Ectodermal cell (in vitro differentiated cells): ENCODE measurements around the gene TMEM242. TPM values are rescaled to one million over a fixed set of nuclear protein-coding genes. Genes with fewer than 3 reads are reported as not detected.

Source experiments
- H3K27ac ChIP-seq: 2 replicates; pipeline ENCODE4 v1.7.0; 2013; ENCODE audit warnings: mild to moderate bottlenecking, low read depth, low read length; ENCODE audit not compliant: insufficient read depth, poor library complexity, severe bottlenecking
- H3K27me3 ChIP-seq: 2 replicates; pipeline ENCODE4 v1.7.0; 2013; ENCODE audit warnings: mild to moderate bottlenecking, low read length; ENCODE audit not compliant: insufficient read depth, control insufficient read depth, poor library complexity, severe bottlenecking
- H3K36me3 ChIP-seq: one replicate; pipeline ENCODE4 v1.7.0; 2013; ENCODE audit warnings: low read length; ENCODE audit not compliant: control insufficient read depth, insufficient read depth
- H3K4me1 ChIP-seq: one replicate; pipeline ENCODE4 v1.7.0; 2013; ENCODE audit warnings: low read length; ENCODE audit not compliant: control insufficient read depth, insufficient read depth
- H3K4me3 ChIP-seq: 2 replicates; pipeline ENCODE4 v1.7.0; 2013; ENCODE audit warnings: low read depth, low read length, control low read depth; ENCODE audit not compliant: insufficient read depth
- H3K9me3 ChIP-seq: 2 replicates; pipeline ENCODE4 v1.7.0; 2013; ENCODE audit warnings: mild to moderate bottlenecking, low read length, moderate library complexity; ENCODE audit not compliant: control insufficient read depth
- WGBS, 2 experiments: methylation state at CpG; one replicate each; pipeline ENCODE4 v1.1.7; 2013; ENCODE audit warnings: missing lambda C conversion rate in 2 of 2; 5-methylcytosine and 5-hydroxymethylcytosine counted together
- polyA plus RNA-seq, 4 experiments: library from polyadenylated mRNA; stranded (reverse); fragments of 50-300 nt; gene quantifications; one replicate each; pipeline ENCODE4 v1.2.3, GENCODE V29; 2013

Gene TMEM242
- 10.2 TPM for polyA plus RNA-seq (2013, experiment 1 of 4)
- 13.2 TPM for polyA plus RNA-seq (2013, experiment 2 of 4)
- polyA plus RNA-seq (2013, experiment 3 of 4): 8.9 TPM
- polyA plus RNA-seq (2013, experiment 4 of 4): 10.7 TPM

DNA sequence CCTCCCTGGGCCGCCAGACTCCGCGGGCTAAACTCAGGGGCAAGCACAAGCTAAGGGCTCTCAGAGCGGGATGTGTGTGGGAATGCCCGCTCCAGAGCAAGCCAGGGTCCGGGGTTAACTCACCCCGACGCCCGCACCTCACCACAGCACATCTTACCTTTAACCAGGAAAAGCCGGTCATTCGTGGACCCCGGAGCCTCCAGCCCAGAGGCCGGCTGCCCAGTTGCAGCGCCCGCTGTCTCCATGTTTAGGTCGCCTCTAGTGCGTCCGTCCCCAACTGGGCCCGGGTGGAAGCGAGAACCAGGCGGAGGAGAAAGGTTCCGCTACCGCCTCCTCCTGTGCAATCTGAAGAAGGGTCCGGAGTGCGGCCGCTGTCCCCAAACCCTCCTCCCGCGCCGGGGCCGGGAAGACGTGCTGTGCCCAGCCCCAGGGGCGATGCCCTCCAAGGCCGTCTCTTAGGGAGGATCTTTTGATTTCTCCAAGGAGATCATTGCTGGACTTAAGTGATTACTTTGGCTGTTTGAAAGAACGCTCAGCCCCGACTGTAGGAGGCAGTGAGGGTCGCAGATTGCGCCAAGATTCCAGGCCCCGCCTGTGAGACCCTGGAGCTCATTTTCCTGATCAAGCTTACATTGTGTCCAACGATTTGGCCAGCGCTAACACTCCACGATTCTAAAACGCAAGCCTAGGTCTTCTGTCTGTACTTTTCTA, at the start of gene TMEM242:
Gene TMEM242 (minus strand): TSS at position 265 of the 711 bp plus-strand sequence. CDS start 20 bp downstream, at position 245.
- Histone ChIP-seq H3K27me3 (peaks cover 17% of the 10 kb centered on the region), H3K4me3 (peak within 1 kb of the TSS; percentile 96), H3K36me3 (peaks cover 5% of the 10 kb centered on the region), H3K4me1 (no peaks in the 10 kb centered on the region), H3K27ac (peak within 1 kb of the TSS; percentile 74), H3K9me3 (no peaks in the 10 kb centered on the region)
- WGBS, 2 experiments: 0% methylated on average over 42 of the region's 42 CpGs

DNA sequence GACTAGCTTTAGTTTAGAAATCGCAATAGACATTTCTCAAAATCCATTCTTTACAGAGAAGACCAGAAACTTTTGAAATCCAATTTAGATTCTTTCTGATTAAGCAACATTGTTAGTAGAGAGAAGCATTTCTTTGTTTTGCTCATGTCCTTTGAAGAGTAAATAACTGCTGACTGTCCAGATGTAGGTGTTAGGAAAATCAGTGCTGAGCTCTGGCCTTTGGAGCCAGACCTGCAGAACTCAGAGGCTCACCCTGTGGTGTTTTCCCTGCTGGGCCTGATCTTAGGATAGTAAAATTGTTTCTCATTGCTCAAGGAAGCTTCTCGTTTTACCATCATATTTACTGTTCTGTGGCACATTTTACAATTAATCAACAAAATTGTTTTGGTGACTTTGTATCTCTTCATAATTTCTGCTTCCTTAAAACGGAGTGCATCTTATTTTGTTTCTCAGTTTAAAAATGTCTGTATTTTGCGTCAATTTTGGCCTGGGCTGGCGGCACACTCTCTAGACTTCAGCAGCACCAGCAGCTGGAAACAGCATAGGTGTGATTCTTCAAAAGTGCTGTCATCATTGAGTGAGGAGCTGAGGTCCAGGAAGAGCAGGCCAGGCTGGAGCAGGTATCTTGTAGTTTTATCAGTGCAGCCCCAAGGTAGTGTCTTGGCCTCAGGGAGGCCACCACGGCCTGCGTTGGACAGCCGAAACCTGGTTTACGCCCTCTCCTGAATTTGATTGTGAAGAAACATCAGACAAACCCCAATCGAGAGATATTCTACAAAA, 49.4 kb upstream of the TMEM242 start:
- H3K27ac ChIP-seq: no peak overlapping the region
- H3K27me3 ChIP-seq: no peaks in the 10 kb centered on the region
- no peak overlapping the region for H3K4me3 ChIP-seq
- peaks cover 7% of the 10 kb centered on the region for H3K4me1 ChIP-seq
- no peaks in the 10 kb centered on the region for H3K9me3 ChIP-seq
- H3K36me3 ChIP-seq: no peaks in the 10 kb centered on the region
- WGBS, 2 experiments: 91 to 95% methylated on average over 9 to 10 of the region's 10 CpGs

DNA sequence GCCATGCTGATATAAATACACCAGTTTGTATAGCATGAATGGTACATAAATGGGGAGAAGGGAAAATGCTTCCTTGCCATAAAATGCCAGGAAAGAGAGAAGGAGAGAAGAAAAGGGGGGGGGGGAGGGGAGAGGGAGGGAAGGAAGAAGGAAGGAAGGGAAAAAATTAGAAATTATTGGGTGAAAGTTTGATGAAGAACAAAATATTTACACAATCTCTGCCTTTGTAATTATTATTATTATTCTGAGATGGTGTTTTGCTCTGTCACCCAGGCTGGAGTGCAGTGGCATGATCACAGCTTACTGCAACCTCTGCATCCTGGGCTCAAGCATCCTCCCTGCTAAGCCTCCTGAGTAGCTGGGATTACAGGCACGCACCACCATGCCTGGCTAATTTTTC, 47.4 kb upstream of the TMEM242 start:
- no peaks in the 10 kb centered on the region for H3K27me3 ChIP-seq
- no peak overlapping the region for H3K27ac ChIP-seq
- H3K4me1 ChIP-seq: peaks cover 7% of the 10 kb centered on the region
- no peaks in the 10 kb centered on the region for H3K36me3 ChIP-seq
- H3K4me3 ChIP-seq: no peak overlapping the region
- WGBS, 2 experiments: 85 to 93% methylated on average over 1 of the region's 1 CpG
- no peaks in the 10 kb centered on the region for H3K9me3 ChIP-seq

- H3K4me3 ChIP-seq: no peak overlapping the region
- WGBS, 2 experiments: 88 to 90% methylated on average over 7 of the region's 7 CpGs
- no peaks in the 10 kb centered on the region for H3K27me3 ChIP-seq
- H3K4me1 ChIP-seq: no peaks in the 10 kb centered on the region
- H3K9me3 ChIP-seq: no peaks in the 10 kb centered on the region
- H3K36me3 ChIP-seq: no peaks in the 10 kb centered on the region
- H3K27ac ChIP-seq: no peak overlapping the region
Observed at GRCh38 chr6:157368359-157369049, 45.2 kb upstream of the TMEM242 start.

- WGBS, 2 experiments: 89 to 93% methylated on average over 10 to 11 of the region's 11 CpGs
- Histone ChIP-seq H3K27me3 (no peaks in the 10 kb centered on the region), H3K4me3 (no peak overlapping the region), H3K4me1 (no peaks in the 10 kb centered on the region), H3K9me3 (no peaks in the 10 kb centered on the region), H3K27ac (no peak overlapping the region), H3K36me3 (no peaks in the 10 kb centered on the region)
Observed at GRCh38 chr6:157366648-157367047, 43.3 kb upstream of the TMEM242 start.

DNA sequence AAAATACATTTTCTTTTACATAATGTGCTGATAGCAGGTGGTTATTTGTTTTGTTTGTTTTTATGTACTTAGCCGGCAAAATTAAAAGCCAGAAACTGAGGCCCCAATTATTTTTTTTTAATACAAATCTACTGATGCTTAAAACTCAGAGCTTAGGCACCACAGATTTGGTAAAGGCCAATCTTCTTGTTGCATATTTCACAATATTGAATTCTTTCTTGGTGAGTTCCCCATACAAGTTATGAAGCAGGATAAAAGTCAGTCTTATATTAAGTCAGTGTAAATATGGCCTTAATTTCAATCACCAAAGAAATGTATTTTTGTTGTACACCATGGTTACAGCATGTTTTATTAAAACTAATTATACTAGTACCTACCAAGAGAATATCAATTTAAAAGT, 41.4 kb upstream of the TMEM242 start:
- Histone ChIP-seq H3K27ac (no peak overlapping the region), H3K4me1 (no peaks in the 10 kb centered on the region), H3K27me3 (no peaks in the 10 kb centered on the region), H3K9me3 (no peaks in the 10 kb centered on the region), H3K36me3 (no peaks in the 10 kb centered on the region), H3K4me3 (no peak overlapping the region)
- 100% methylated on average over 1 of the region's 1 CpG; no CpG with 5 or more reads in 1 of the 2 experiments for WGBS, 2 experiments

DNA sequence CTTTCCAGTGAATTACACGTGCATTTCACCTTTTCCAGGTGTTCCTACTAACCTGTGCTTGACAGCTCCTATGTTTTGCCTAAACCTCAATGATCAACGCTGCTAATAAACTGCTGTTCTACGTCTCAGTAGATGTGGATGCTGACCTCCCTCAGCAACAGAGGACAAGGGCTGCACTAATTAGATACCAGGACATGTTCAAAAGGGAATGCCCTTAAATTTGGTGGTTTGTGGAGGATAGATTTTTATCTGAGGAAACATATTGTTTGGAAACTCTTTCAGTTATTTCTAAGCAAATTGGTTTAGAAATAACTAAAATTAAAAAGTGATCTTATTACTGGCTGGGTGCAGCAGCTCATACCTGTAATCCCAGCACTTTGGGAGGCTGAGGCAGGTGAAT, 38.6 kb upstream of the TMEM242 start:
- Histone ChIP-seq H3K27me3 (no peaks in the 10 kb centered on the region), H3K27ac (no peak overlapping the region), H3K36me3 (no peaks in the 10 kb centered on the region), H3K4me3 (no peak overlapping the region), H3K4me1 (no peaks in the 10 kb centered on the region), H3K9me3 (no peaks in the 10 kb centered on the region)
- 93 to 94% methylated on average over 3 of the region's 3 CpGs for WGBS, 2 experiments

DNA sequence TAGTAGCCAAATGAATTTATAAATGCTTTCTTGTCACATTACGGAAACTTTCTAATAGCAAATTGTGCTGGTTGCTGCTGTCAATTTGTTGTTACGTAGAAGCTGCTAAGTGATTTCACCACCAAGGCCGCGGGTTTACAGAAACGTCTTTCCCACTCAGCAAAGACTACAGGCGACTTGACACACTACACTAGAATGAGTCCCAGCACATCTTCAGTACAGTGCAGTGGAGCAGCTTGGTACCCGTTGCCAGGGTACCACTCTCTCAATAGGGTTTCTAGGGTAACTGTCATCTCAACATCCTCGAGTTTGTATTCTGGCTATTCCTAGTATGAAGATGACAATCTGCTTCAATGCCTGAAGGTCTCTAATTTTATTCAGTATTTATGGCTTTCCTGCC, 35.0 kb upstream of the TMEM242 start:
- no peak overlapping the region for H3K27ac ChIP-seq
- WGBS, 2 experiments: 89 to 91% methylated on average over 8 of the region's 8 CpGs
- H3K27me3 ChIP-seq: no peaks in the 10 kb centered on the region
- H3K4me3 ChIP-seq: no peak overlapping the region
- no peaks in the 10 kb centered on the region for H3K4me1 ChIP-seq
- no peaks in the 10 kb centered on the region for H3K36me3 ChIP-seq
- no peaks in the 10 kb centered on the region for H3K9me3 ChIP-seq

- 93% methylated on average over 2 of the region's 2 CpGs for WGBS, 2 experiments
- Histone ChIP-seq H3K4me1 (no peaks in the 10 kb centered on the region), H3K36me3 (no peaks in the 10 kb centered on the region), H3K4me3 (no peak overlapping the region), H3K27ac (no peak overlapping the region), H3K9me3 (no peaks in the 10 kb centered on the region), H3K27me3 (no peaks in the 10 kb centered on the region)
Observed at GRCh38 chr6:157346373-157346772, 23.1 kb upstream of the TMEM242 start.

DNA sequence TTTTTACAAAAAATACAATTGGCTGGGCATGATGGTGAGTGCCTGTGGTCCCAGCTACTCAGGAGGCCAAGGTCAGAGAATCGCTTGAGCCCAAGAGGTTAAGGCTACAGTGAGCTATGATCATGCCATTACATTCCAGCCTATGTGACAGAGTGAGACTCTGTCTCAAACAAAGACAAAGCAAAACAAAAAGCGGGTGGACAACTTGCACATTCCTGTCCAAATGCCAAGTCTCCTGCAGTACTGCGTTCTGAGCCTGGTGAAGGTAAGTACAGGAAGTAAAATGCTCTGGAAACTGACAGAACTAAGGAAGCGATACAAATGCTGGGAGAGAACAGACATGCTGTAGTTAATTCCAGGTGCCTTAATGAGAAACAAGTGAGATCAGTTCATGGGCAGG, 20.4 kb upstream of the TMEM242 start:
- H3K9me3 ChIP-seq: no peaks in the 10 kb centered on the region
- 92 to 96% methylated on average over 4 of the region's 4 CpGs for WGBS, 2 experiments
- no peaks in the 10 kb centered on the region for H3K27me3 ChIP-seq
- H3K4me3 ChIP-seq: no peak overlapping the region
- H3K27ac ChIP-seq: no peak overlapping the region
- H3K4me1 ChIP-seq: no peaks in the 10 kb centered on the region
- no peaks in the 10 kb centered on the region for H3K36me3 ChIP-seq
